ENCODE results near the gene SCYGR2. TPM values are rescaled to one million over a fixed set of nuclear protein-coding genes. Genes with fewer than 3 reads are reported as not detected.

SCYGR2 gene
- total RNA-seq, 1 donor from 2014 or later: not detected

GRCh38 chr2:227597998-227598397, 695 bp upstream of the SCYGR2 start:
- Mint-ChIP-seq H3K27ac (ENCODE audit: unreplicated experiment) (no peak overlapping the region), H3K4me1 (ENCODE audit: low read depth) (peaks cover 7% of the 10 kb centered on the region), H3K9me3 (ENCODE audit: low read depth) (no peaks in the 10 kb centered on the region), H3K27me3 (ENCODE audit: low read depth) (peaks cover 21% of the 10 kb centered on the region), H3K4me3 (ENCODE audit: unreplicated experiment) (no peak overlapping the region), H3K36me3 (ENCODE audit: low read depth) (peaks cover 2% of the 10 kb centered on the region)
- TF ChIP-seq CTCF (IDR thresholded peaks at IDR 0.05): no peak
- no peak for DNase-seq (ENCODE audit: low spot score)

GRCh38 chr2:227602358-227602757, 3.7 kb downstream of the SCYGR2 start:
- TF ChIP-seq CTCF (IDR thresholded peaks at IDR 0.05): no peak
- H3K4me3 Mint-ChIP-seq (ENCODE audit: unreplicated experiment): no peak overlapping the region
- H3K27me3 Mint-ChIP-seq (ENCODE audit: low read depth): peaks cover 2% of the 10 kb centered on the region
- peaks cover 7% of the 10 kb centered on the region for H3K4me1 Mint-ChIP-seq (ENCODE audit: low read depth)
- H3K36me3 Mint-ChIP-seq (ENCODE audit: low read depth): no peaks in the 10 kb centered on the region
- no peak overlapping the region for H3K27ac Mint-ChIP-seq (ENCODE audit: unreplicated experiment)
- H3K9me3 Mint-ChIP-seq (ENCODE audit: low read depth): no peaks in the 10 kb centered on the region
- no peak for DNase-seq (ENCODE audit: low spot score)

GRCh38 chr2:227606476-227606875, 7.8 kb downstream of the SCYGR2 start:
- H3K27ac Mint-ChIP-seq (ENCODE audit: unreplicated experiment): no peak overlapping the region
- no peak overlapping the region for H3K4me3 Mint-ChIP-seq (ENCODE audit: unreplicated experiment)
- H3K27me3 Mint-ChIP-seq (ENCODE audit: low read depth): peaks cover 2% of the 10 kb centered on the region
- H3K4me1 Mint-ChIP-seq (ENCODE audit: low read depth): no peaks in the 10 kb centered on the region
- H3K36me3 Mint-ChIP-seq (ENCODE audit: low read depth): no peaks in the 10 kb centered on the region
- no peak for DNase-seq (ENCODE audit: low spot score)
- TF ChIP-seq CTCF (IDR thresholded peaks at IDR 0.05): no peak
- no peaks in the 10 kb centered on the region for H3K9me3 Mint-ChIP-seq (ENCODE audit: low read depth)

- DNase-seq (ENCODE audit: low spot score): no peak
- Mint-ChIP-seq H3K27ac (ENCODE audit: unreplicated experiment) (no peak overlapping the region), H3K9me3 (ENCODE audit: low read depth) (no peaks in the 10 kb centered on the region), H3K36me3 (ENCODE audit: low read depth) (no peaks in the 10 kb centered on the region), H3K4me3 (ENCODE audit: unreplicated experiment) (no peak overlapping the region), H3K27me3 (ENCODE audit: low read depth) (no peaks in the 10 kb centered on the region), H3K4me1 (ENCODE audit: low read depth) (no peaks in the 10 kb centered on the region)
- no peak for TF ChIP-seq CTCF (IDR thresholded peaks at IDR 0.05)
Observed at GRCh38 chr2:227607941-227608340, 9.2 kb downstream of the SCYGR2 start.

- Mint-ChIP-seq H3K27ac (ENCODE audit: unreplicated experiment) (no peak overlapping the region), H3K4me3 (ENCODE audit: unreplicated experiment) (no peak overlapping the region), H3K4me1 (ENCODE audit: low read depth) (no peaks in the 10 kb centered on the region), H3K27me3 (ENCODE audit: low read depth) (no peaks in the 10 kb centered on the region), H3K9me3 (ENCODE audit: low read depth) (no peaks in the 10 kb centered on the region), H3K36me3 (ENCODE audit: low read depth) (no peaks in the 10 kb centered on the region)
- DNase-seq (ENCODE audit: low spot score): no peak
- no peak for TF ChIP-seq CTCF (IDR thresholded peaks at IDR 0.05)
Observed at GRCh38 chr2:227608561-227609338, 10.1 kb downstream of the SCYGR2 start.

Data from chondrocyte (in vitro differentiated cells).